GM06990 (cell line): ENCODE measurements around the gene TUBA1A.
A peak's percentile ranks its signal among the peaks of the same experiment; 100 is the strongest.

Source experiments
- DNase-seq: peaks from one replicate; pipeline ENCODE4 v3.0.0-alpha.2; 2011; ENCODE audit not compliant: insufficient read length; ENCODE audit errors: extremely low read depth
- H3K27me3 ChIP-seq: replicated peaks from 2 replicates; pipeline ENCODE4 v1.6.0; 2011; ENCODE audit warnings: low read length; ENCODE audit not compliant: control insufficient read depth, insufficient read depth
- H3K36me3 ChIP-seq: 2 replicates; pipeline ENCODE4 v1.5.1; 2011; ENCODE audit warnings: low read length; ENCODE audit not compliant: control insufficient read depth, insufficient read depth
- H3K4me3 ChIP-seq: replicated peaks from 2 replicates; pipeline ENCODE4 v1.5.1; 2011; ENCODE audit warnings: low read depth, mild to moderate bottlenecking, control low read depth, low read length
- TF ChIP-seq, protein P1 (sequence below): IDR thresholded peaks from 2 replicates; pipeline ENCODE4 v1.5.1; 2011; ENCODE audit warnings: low read length, control low read depth, mild to moderate bottlenecking, inconsistent platforms; ENCODE audit not compliant: insufficient read depth, poor library complexity, severe bottlenecking

The TUBA1A gene

GRCh38 chr12:49208676-49209075 is 19.8 kb upstream of the TUBA1A start:
- TF ChIP-seq, protein P1, sequence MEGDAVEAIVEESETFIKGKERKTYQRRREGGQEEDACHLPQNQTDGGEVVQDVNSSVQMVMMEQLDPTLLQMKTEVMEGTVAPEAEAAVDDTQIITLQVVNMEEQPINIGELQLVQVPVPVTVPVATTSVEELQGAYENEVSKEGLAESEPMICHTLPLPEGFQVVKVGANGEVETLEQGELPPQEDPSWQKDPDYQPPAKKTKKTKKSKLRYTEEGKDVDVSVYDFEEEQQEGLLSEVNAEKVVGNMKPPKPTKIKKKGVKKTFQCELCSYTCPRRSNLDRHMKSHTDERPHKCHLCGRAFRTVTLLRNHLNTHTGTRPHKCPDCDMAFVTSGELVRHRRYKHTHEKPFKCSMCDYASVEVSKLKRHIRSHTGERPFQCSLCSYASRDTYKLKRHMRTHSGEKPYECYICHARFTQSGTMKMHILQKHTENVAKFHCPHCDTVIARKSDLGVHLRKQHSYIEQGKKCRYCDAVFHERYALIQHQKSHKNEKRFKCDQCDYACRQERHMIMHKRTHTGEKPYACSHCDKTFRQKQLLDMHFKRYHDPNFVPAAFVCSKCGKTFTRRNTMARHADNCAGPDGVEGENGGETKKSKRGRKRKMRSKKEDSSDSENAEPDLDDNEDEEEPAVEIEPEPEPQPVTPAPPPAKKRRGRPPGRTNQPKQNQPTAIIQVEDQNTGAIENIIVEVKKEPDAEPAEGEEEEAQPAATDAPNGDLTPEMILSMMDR: no peak
- DNase-seq: no peak
- no peaks in the 10 kb centered on the region for H3K36me3 ChIP-seq
- no peaks in the 10 kb centered on the region for H3K27me3 ChIP-seq
- H3K4me3 ChIP-seq: no peak overlapping the region

- Histone ChIP-seq H3K36me3 (no peaks in the 10 kb centered on the region), H3K4me3 (no peak overlapping the region), H3K27me3 (no peaks in the 10 kb centered on the region)
- no peak for DNase-seq
- TF ChIP-seq, protein P1: no peak
Observed at GRCh38 chr12:49208146-49208545, 19.3 kb upstream of the TUBA1A start.

GRCh38 chr12:49206389-49206788 is 17.5 kb upstream of the TUBA1A start:
- Histone ChIP-seq H3K4me3 (no peak overlapping the region), H3K27me3 (no peaks in the 10 kb centered on the region), H3K36me3 (no peaks in the 10 kb centered on the region)
- TF ChIP-seq, protein P1: no peak
- DNase-seq: no peak

DNA sequence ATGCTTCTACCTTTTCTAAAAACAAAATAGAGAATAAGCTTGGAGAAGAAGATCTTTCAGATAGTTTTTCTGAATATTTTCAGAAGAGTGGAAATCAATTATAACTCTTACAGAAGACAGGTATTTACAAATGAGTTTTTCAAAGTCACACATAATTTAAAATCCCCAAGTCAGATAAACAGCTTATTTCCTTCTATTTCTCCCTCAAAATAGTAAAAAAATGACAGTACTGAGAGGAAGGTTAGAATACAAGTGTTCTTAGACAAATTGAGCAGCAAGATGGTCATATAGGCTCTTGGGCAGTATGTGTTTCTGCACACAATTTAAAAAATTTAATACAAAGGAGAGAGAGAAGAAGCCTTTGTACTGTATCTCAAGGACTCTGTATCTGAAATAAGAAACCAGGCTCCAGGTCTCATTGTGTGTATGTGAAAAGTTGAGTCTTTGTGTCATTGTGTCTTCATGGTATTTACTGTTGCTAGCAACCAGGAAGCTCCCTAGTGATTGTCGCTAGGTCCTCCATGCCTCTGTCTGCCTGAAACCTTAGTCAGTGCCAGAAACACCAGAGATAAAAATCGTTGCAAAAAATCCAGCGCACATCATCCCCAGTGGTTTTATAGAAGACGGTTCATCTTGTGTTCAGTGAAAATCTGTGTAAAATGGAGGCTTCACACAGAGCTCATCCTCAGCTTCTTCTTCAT is 12.9 kb upstream of the TUBA1A start:
- no peak overlapping the region for H3K4me3 ChIP-seq
- no peak for DNase-seq
- no peaks in the 10 kb centered on the region for H3K27me3 ChIP-seq
- H3K36me3 ChIP-seq: no peaks in the 10 kb centered on the region
- TF ChIP-seq, protein P1: no peak

- TF ChIP-seq, protein P1: no peak
- Histone ChIP-seq H3K36me3 (no peaks in the 10 kb centered on the region), H3K27me3 (no peaks in the 10 kb centered on the region), H3K4me3 (no peak overlapping the region)
- peak; percentile 30 for DNase-seq
Observed at GRCh38 chr12:49200919-49201594, 12.2 kb upstream of the TUBA1A start.
